HCEC 1CT (cell line): ENCODE measurements around the gene TEP1.
A peak's percentile ranks its signal among the peaks of the same experiment; 100 is the strongest.

Source experiments
- DNase-seq: peaks from one replicate; pipeline ENCODE4 v3.0.0-alpha.2; 2017

TEP1 gene

DNA sequence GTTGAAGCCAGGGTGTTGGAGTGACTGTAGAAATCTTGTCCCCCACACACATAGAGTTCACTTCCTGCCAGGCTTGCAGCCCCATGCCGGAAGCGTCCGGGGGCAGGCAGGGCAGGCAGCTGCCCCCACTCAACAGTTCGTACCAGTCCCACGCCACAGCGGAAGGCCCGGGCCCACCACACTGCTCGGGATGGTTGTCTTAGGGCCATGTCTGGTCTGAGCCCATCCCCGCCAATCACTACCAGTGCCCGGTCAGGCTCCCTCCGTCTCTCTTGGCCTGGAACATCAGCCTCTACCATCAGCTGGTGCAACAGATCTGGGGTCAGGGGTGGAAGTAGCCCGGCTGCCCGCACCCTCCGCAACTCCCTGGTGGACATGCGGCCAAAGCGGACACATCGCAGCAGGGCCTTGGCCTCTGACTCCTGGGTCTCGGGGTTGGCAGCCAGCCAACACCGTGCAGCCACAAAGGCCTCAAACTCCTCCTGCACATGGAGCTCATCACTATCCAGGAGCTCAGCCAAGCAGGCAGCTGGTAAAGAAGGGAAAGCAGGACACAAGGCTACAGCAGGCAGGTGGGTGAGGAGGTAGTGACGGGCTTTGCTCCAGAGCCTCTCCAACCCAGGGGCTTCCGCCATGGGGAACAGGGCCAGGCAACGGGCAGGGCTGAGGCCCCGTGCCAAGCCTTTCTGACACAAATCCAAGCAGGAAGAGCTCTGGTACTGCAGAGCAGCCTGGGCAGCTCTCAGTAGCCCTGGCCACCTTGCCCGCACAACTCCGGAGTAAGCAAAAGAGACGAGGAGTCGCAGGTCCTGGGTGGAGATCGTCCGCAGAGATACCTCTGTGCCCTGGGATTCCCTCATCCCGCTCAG lies 16.7 kb upstream of the TEP1 start:
- no peak for DNase-seq

DNA sequence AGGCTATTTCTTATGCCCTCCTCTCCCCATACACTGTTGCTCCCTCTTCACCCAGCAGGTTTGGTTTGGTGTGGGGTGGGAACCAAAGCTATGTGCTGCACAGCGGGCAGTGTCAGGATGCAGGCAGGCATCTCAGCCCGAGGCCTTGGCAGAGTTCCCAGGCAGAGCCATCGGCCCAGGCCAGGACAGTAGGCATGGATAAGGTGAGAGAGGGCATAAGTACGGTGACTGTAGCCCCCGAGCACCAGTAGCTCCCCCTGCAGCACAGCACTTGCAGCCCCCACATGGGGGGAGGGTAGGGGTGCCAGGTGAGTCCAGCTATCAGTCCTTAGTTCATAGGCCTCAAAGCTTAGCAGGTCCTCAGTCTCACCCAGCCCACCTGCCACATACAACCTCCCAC lies 15.5 kb upstream of the TEP1 start:
- no peak for DNase-seq

GRCh38 chr14:20428010-20428365 lies 14.7 kb upstream of the TEP1 start:
- DNase-seq, result no peak

DNA sequence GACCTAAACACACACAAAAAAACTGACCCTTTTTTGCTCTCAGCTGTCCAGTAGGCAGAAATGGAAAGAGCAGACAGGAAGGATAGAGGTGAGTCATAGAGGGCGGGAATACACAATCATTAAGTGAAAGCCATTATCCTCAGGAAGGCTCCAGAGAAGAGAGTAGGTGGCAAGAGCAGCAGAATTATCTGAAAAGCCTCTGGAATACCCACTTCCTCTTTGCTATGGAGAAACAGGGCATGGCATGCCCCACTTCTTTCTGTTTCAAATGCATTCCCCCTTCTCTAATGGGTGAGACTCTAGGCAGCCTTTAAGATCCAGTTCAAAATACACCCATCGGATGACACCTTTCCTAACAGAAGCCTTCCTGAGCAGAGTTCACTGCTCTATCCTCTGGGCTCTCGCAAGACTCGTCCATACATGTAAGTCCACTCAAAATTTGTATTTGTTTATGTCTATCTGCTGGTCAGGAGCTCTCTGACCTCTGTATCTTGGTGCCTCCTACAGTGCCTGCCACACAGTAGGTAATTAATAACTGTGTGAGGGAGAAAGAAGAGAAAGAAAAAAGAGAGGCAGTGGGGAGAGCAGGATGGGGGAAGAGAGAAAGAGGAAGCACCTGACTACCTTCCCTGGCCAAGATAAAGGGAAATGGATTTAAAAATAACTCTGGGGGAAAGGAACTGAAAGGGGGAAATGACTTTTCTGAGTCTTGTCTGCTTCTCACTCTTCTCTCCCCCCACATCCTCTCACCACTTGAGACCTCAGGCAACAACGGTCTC lies 14.1 kb upstream of the TEP1 start:
- peak; percentile 66 for DNase-seq

DNA sequence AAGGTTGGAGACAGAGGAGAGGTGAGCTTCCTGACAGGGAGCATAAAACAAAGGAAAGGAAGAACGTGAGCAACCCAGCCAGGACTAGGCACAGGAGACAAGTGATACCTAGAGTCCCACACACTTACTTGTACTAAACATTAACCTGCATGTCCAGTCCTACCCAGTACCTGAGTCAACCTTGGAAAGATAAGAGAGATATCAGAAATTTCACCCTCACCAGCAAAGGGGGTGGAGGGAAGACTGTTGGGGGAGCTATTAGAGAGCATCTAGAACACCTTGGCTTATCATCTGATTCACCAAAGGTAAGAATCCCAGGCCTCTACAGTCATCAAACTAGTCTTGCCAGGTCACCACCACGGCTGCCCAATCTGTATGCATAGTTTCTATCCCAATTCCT lies 11.6 kb upstream of the TEP1 start:
- no peak for DNase-seq

GRCh38 chr14:20422886-20423285 lies 9.6 kb upstream of the TEP1 start:
- no peak for DNase-seq

DNA sequence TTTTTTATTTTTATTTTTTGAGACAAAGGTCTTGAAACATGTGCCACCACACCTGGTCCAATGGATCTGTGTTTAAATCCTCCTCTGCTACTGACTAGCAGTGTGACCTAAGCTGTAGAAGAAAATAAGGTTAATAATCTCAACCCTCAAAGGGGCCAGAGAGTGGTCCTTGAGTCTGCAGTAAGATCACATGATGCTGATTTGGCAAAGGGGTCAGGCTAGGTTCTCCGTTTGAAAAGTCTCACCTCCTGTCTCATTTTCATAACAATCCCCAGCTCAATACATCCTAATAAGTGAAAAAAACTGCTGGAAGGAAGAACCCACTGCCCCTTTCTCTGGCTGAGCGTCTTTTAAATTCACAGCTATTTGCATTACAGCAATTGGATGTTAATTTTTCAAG lies 8.0 kb upstream of the TEP1 start:
- DNase-seq, result no peak

- DNase-seq, result no peak
These were observed 6.1 kb upstream of the TEP1 start for GRCh38 chr14:20419419-20419818.

GRCh38 chr14:20418501-20418909 lies 5.2 kb upstream of the TEP1 start:
- no peak for DNase-seq

DNA sequence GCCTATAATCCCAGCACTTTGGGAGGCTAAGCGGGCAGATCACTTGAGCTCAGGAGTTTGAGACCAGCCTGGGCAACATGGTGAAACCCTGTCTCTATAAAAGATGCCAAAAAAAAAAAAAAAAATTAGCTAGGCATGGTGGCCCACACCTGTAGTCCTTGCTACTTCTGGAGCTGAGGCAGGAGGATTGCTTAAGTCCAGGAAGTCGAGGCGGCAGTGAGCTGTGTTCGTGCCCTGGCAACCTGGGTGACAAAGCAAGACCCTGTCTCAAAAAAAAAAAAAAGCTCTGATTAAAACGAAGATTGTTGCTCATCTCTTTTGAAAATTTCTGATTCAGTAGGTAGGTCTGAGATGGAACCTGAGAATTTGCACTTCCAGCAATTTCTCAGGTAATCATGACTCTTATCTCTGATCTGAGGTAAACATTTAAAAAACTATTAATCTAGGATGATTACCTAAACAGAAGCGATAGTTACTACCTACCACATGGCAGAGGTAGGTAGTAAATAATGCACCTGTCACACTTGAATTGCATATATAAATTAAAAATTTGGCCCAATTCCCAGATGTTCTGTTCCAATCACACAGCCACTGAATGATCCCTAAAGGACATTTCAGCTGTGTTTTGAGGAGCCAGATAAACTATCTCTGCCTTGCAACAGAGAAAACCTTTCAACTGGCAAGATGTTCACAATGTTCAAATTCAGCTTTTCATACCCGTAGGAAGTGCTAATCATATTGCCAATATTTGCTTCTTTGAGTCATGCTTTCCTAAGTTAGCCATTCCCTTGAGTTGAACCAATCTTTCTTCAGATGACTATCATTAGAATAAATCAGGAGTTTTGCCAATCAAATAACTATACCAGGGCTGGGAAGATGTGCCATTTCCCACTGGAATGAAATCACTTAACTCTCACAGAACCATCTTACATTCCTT lies 4.2 kb upstream of the TEP1 start:
- no peak for DNase-seq

DNA sequence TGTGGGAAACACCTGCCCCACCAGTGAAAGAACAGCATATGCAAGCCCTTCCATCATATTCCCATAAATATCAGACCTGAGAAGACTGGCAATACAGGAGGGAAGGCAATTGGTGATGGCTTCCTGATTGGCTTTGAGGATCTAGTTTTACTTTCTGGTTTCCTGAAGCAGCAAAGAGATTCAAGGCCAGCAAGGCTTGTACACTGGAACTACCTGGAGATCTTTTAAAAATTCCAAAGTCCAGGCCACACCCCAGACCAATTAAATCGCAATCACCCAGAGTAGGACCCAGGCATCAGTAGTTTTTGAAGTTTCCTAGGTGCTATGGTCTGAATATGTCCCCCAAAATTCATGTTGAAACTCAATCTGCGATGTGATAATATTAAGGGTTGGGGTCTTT lies 2.9 kb upstream of the TEP1 start:
- no peak for DNase-seq

GRCh38 chr14:20415782-20416206 lies 2.5 kb upstream of the TEP1 start:
- peak; percentile 65 for DNase-seq

DNA sequence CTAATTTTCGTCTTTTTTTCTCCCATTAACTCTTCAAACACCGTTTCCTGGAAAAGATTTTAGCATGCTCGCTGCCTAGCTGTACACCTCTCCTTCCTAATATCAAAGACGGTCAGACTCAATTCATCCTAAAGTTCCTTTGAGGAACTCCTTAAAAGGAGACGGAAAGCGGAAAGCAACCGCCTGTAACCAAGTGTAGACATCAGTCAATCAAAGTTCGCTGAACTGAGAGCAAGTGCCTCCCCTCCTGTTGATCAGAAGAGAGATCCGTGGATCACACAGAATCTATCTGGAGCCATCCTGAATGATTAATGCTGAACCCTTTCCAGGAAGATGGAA lies 412 bp upstream of the TEP1 start:
- peak; percentile 32 for DNase-seq

DNA sequence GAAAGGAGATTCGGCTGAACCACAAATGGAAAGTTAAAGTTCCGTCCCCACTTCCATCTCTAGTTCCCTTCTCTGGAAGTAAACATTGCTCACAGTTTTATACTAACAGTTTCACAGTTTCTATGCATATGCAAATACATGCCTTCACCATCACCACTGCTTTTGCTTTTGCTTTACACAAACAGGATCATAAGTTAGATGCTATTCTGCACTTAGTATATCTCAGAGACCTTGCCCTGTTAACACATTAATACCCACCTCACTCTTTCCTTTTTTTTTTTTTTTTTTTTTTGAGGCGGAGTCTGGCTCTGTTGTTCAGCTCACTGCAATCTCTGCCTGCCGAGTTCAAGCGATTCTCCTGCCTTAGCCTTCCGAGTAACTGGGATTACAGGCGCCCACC lies 890 bp downstream of the TEP1 start:
- DNase-seq, result no peak

DNA sequence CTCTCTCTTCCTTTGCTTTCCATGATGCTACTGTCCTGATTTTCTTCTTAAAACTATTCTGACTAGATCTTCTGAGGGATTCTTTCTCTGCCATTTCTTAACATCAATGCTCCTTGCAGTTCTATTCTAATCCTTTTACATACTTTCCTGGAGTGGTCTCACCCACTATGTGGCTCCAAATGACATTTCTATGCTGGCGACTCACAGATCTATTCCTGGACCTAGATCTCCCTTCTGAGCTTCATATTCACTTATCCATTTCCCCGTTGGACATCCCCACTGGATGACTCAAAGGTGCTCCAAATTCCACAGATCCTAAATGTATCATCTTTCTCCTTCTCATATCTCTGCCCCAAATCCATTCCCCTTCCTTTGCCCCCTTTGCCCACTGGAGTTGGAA lies 4.1 kb downstream of the TEP1 start:
- peak; percentile 61 for DNase-seq

DNA sequence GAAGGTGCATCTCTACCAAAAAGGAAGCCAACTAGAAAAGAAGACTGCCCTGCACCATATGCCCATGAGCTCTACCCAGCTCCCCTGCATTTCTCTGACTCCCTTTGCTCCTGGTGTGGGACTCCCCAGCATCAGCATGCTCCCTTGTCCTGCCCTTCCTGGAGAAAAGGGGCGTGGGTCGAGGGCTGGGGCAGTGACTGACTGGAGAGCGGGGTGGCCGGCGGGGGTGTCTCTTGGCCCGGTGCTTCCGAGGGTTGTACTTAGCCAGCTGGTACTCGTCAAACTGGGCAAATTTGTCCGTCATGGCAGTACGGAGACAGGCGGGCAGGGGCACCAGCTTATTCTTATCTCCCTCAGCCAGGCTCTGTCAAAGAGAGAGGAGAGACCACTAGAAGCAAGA lies 9.8 kb downstream of the TEP1 start:
- DNase-seq, result no peak

GRCh38 chr14:20400965-20401593 lies 12.2 kb downstream of the TEP1 start:
- DNase-seq, result peak; percentile 21

DNA sequence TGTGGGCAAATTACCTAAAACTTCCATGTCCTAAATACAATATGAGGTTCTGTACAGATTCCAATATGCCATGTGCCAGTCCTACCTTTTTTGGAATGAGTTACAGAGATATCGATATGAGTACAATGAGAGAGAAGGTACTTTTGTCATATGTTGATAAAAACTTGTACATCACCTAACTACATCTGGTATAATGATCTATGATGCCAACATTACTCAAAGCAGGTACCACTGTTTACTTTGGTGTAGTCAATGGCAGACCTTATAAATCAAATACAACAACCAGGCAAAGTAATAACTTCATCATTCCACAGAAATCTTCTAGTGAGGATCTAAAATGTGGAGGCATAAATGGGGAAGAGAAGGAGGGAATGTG lies 12.7 kb downstream of the TEP1 start:
- no peak for DNase-seq

- DNase-seq, result no peak
These were observed 15.8 kb downstream of the TEP1 start for GRCh38 chr14:20397511-20397910.

DNA sequence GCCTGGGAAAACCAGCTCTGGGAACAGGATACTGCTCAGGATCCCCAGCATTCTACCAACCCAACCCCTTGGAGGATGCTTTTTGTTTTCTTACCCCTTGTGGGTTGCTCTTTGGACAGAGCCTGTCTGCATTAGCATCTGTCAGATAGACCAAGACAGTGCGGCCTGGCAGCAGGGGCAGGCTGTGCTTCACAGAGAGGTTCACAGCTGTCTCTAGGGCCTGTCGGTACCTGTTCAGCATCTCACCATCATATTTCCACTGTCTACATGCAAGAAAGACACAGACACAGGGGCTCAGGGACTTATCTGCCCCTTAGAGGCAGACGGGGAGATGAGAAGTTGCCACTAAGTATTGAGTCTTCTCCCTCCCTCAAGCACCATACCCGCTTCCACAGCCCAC lies 21.8 kb downstream of the TEP1 start:
- DNase-seq, result no peak

DNA sequence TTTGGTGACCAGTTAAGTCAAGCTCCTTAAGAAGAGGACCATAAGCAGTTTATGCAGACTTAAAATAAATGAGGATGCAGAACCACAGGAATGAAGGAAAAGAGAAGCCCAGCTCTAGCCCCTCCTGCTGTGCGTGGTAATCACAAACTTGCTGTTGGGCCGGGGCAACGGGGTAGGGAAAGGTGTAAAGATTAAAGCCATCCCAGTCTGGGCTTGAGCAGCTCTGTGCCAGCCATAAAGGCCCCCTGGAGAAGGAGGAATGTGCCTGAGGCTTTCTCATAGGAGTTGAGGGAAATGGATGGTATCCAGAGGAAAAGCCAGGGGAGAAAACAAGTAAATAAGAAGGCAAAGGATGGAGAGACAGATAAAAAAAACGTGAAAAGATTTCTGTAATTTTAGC lies 25.1 kb downstream of the TEP1 start:
- DNase-seq, result no peak

GRCh38 chr14:20387576-20387975 lies 25.7 kb downstream of the TEP1 start:
- DNase-seq, result no peak

GRCh38 chr14:20386276-20386855 lies 26.9 kb downstream of the TEP1 start:
- no peak for DNase-seq
